Panc1 (cell line): ENCODE results near the gene NCR3LG1.

Experiments used
- TF ChIP-seq, protein P1 (sequence below), 2 experiments: IDR thresholded peaks; 2 replicates each; pipeline ENCODE4 v1.6.1; 2011 to 2012; ENCODE audit warnings: low read depth in 2 of 2, control low read depth in 1 of 2, low read length in 1 of 2, mild to moderate bottlenecking in 1 of 2, moderate library complexity in 1 of 2; ENCODE audit not compliant: insufficient read depth in 1 of 2
- TF ChIP-seq, protein P2 (sequence below): fragments of 450-650 bp; IDR thresholded peaks from 2 replicates; pipeline ENCODE4 v1.5.1; 2017; ENCODE audit warnings: mild to moderate bottlenecking

DNA sequence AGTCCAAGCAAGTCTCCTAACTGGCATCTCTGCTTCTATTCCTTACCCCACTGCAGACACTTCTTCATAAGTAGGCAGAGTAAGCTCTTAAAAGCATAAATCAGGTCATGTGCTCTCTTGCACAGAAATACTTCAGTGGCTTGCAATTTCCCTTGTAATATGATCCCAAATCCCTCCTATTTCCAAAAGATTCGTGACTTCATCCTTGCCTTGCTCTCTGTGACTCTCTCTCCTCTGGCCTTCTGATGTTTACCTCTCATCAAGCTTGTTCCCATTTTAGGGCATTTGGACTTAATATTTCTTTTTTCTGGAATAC, 37.4 kb upstream of the NCR3LG1 start:
- TF ChIP-seq, protein P1, sequence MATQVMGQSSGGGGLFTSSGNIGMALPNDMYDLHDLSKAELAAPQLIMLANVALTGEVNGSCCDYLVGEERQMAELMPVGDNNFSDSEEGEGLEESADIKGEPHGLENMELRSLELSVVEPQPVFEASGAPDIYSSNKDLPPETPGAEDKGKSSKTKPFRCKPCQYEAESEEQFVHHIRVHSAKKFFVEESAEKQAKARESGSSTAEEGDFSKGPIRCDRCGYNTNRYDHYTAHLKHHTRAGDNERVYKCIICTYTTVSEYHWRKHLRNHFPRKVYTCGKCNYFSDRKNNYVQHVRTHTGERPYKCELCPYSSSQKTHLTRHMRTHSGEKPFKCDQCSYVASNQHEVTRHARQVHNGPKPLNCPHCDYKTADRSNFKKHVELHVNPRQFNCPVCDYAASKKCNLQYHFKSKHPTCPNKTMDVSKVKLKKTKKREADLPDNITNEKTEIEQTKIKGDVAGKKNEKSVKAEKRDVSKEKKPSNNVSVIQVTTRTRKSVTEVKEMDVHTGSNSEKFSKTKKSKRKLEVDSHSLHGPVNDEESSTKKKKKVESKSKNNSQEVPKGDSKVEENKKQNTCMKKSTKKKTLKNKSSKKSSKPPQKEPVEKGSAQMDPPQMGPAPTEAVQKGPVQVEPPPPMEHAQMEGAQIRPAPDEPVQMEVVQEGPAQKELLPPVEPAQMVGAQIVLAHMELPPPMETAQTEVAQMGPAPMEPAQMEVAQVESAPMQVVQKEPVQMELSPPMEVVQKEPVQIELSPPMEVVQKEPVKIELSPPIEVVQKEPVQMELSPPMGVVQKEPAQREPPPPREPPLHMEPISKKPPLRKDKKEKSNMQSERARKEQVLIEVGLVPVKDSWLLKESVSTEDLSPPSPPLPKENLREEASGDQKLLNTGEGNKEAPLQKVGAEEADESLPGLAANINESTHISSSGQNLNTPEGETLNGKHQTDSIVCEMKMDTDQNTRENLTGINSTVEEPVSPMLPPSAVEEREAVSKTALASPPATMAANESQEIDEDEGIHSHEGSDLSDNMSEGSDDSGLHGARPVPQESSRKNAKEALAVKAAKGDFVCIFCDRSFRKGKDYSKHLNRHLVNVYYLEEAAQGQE (IDR thresholded peaks at IDR 0.05; ENCODE audit: insufficient read depth in 1 of 2, low read depth in 2 of 2, low read length in 1 of 2): no peak
- TF ChIP-seq, protein P2, sequence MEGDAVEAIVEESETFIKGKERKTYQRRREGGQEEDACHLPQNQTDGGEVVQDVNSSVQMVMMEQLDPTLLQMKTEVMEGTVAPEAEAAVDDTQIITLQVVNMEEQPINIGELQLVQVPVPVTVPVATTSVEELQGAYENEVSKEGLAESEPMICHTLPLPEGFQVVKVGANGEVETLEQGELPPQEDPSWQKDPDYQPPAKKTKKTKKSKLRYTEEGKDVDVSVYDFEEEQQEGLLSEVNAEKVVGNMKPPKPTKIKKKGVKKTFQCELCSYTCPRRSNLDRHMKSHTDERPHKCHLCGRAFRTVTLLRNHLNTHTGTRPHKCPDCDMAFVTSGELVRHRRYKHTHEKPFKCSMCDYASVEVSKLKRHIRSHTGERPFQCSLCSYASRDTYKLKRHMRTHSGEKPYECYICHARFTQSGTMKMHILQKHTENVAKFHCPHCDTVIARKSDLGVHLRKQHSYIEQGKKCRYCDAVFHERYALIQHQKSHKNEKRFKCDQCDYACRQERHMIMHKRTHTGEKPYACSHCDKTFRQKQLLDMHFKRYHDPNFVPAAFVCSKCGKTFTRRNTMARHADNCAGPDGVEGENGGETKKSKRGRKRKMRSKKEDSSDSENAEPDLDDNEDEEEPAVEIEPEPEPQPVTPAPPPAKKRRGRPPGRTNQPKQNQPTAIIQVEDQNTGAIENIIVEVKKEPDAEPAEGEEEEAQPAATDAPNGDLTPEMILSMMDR: no peak
